22Rv1 (cell line): ENCODE data around the gene TNIP1.

Source experiments
- CTCF ChIP-seq: fragments of 450-650 bp; IDR thresholded peaks from 2 replicates; pipeline ENCODE4 v1.5.1; 2017; ENCODE audit warnings: mild to moderate bottlenecking
- ZFX ChIP-seq: fragments of 450-650 bp; IDR thresholded peaks from 2 replicates; pipeline ENCODE4 v1.6.1; 2017; ENCODE audit warnings: antibody characterized with exemption, borderline replicate concordance

- TF ChIP-seq CTCF (no peak), ZFX (no peak)
These were observed 26.1 kb downstream of the TNIP1 start for GRCh38 chr5:151054709-151055108.
